GM12891 (cell line): ENCODE measurements around the gene SERBP1.

Experiments
- PAX5 ChIP-seq: IDR thresholded peaks from 2 replicates; pipeline ENCODE4 v1.6.1; 2011; ENCODE audit warnings: low read length, moderate library complexity, mild to moderate bottlenecking; ENCODE audit not compliant: insufficient read depth, severe bottlenecking
- POLR2A ChIP-seq: IDR thresholded peaks from 2 replicates; pipeline ENCODE4 v1.6.1; 2011; ENCODE audit warnings: low read depth, low read length, control low read depth
- POLR2AphosphoS5 ChIP-seq: IDR thresholded peaks from 2 replicates; pipeline ENCODE4 v1.6.1; 2011; ENCODE audit warnings: low read depth, low read length, control low read depth
- POU2F2 ChIP-seq: IDR thresholded peaks from 2 replicates; pipeline ENCODE4 v1.6.1; 2011; ENCODE audit warnings: low read depth, mild to moderate bottlenecking, control low read depth, low read length, moderate library complexity
- SPI1 ChIP-seq: IDR thresholded peaks from 2 replicates; pipeline ENCODE4 v1.6.1; 2011; ENCODE audit warnings: low read depth, low read length, control low read depth
- TAF1 ChIP-seq: IDR thresholded peaks from 2 replicates; pipeline ENCODE4 v1.6.1; 2011; ENCODE audit warnings: low read depth, low read length, control low read depth

DNA sequence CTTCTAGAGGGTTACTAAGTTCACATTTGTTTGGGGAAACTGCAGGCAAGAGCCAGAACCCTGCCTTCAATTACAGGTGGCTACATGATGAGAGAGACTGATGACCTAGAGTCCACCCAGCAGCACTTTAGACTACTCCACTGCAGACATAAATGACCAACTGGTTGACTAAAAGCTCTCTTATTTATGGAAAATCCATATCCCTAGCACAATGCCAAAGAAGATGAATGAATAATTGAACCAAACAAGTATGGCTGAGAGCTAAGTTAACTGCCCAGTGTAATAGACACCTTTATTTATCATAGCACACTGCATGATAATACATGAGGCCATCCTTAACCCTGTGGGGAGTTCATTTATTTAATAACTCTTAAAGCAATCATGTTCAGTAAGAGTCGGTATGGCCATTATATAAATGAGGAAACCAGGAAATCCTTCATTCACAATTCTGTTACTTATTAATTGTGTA lies 62.1 kb downstream of the SERBP1 start:
- no peak for TF ChIP-seq POLR2A
- no peak for TF ChIP-seq POLR2AphosphoS5
- no peak for TF ChIP-seq SPI1
- TF ChIP-seq PAX5, result no peak
- TF ChIP-seq TAF1, result no peak
- no peak for TF ChIP-seq POU2F2
